Measurements from ENCODE around the gene CD28.

The CD28 gene

DNA sequence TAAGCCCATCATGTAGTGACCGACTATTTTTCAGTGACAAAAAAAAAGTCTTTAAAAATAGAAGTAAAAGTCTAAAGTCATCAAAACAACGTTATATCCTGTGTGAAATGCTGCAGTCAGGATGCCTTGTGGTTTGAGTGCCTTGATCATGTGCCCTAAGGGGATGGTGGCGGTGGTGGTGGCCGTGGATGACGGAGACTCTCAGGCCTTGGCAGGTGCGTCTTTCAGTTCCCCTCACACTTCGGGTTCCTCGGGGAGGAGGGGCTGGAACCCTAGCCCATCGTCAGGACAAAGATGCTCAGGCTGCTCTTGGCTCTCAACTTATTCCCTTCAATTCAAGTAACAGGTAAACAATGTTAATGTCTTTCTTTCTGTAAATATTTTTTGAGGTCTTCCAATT lies at the start of gene CD28:
CD28 (plus strand) TSS at position 237 of the 400 bp plus-strand sequence; CDS start at position 295, 58 bp downstream.
- peak; percentile 48 to 64 for DNase-seq (ENCODE audit: low read depth in 2 of 2)

DNA sequence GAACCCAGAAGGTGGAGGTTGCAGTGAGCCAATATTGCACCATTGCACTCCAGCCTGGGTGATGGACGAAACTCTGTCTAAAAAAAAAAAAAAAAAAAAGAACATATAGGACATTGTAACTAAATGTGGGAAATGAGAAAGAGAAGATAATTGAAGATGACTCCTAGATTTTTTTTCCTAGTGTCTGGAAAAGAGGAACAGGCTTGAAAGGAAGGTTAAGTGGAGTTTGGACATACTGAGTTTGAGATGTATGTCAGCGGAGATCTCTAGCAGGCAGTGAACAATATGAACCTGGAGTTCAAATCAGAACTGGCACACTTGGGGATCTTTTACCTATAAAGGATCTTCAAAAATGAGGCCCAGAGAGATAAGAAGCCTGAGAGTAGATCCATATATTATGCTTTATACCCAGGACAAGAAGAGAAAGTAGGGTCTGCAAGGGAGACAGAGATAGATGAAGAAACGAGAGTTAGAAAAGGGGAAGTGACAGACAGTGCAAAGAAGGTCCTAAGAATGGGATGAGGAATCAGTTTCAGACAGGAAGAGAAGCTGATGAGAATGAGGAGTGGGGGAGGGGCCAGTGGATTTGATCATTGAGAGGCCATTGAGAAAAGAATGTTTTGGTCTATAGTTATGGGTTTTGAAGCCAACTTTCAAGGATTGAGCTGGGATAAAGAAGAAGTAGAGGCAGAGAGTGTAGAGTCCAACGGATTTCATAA lies 46.9 kb upstream of the CD28 start:
- DNase-seq (ENCODE audit: low read depth in 2 of 2), result no peak

DNA sequence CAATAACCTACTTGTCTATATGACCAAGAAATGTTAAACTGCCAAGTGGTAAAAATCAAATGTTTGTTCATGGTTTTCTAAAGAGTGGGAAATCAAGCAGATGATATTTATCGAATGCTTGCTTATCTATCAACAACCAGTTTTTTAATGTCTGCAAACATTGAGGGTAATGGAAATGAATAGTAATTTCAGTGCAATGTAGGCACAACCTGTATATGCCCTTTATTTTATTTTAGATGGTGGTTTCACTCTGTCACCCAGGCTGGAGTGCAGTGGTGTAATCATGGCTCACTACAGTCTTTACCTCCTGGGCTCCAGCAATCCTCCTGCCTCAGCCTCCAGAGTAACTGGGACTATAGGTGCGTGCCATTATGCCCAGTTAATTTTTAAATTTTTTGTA lies 46.0 kb upstream of the CD28 start:
- no peak for DNase-seq (ENCODE audit: low read depth in 2 of 2)

DNA sequence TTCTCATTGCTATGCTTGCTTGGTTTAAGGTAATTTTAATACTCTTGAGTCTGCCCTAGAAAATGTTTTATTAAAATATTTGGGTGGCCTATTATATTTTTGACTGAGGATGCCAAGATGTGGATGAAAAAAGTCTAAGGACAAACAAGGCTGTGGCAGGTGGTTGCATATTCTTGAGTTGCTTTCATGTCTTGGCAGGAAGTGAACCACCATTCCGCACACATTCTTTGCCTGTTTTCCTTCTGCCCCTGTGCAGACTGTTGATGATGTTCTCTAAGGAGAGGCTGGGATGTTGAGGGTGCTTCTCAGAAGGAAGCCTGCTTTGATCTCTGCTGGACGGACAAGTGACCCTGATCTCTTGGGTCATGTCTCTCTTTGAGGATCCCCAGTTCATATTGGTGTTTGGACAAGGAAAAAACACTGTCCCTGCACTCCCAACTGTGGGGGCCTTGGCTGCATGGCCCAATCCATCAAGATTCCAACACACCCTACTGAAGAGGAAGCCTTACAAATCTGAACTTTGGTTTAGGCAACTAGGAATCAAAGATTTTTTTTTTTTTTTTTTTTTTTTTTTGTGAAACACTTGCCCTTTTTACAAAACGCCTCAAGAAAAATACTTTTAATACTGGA lies 45.0 kb upstream of the CD28 start:
- no peak for DNase-seq (ENCODE audit: low read depth in 2 of 2)

DNA sequence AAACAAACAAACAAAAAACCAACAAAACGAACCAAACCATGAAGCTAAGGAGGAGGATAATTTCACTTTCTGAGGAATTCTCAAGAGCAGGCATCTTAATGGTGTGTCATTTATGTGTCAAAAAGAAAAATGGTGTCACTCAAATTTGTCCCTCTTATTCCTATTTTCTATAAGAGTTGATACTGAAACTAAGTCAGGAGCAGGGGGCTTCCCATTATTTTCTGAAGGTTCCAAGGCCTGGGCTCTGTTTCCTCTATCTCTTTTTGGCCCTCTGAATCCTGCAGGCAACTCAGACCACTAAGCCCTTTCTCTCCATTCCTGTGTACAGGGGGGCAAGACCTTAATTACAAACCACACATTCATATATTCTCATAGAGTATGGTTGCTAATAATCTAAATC lies 44.0 kb upstream of the CD28 start:
- DNase-seq (ENCODE audit: low read depth in 2 of 2), result no peak

DNA sequence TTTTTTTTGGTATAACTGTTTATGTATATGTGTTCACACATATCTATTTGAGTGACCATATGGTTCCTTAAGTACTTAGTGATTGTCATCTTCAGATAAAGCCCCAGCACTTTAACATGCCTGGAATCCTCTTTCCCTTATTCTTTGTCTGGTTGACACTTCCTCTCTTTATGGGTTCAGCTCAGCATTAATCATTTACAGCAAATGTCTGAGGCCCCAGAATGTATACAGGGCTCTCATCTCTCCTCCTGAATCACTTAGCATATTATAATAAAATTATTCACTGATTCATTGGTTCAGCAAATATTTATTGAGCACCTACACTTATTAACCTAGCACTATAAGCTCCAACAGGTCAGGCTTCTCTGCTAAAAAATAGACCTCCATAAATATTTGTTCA lies 43.5 kb upstream of the CD28 start:
- DNase-seq (ENCODE audit: low read depth in 2 of 2), result no peak

DNA sequence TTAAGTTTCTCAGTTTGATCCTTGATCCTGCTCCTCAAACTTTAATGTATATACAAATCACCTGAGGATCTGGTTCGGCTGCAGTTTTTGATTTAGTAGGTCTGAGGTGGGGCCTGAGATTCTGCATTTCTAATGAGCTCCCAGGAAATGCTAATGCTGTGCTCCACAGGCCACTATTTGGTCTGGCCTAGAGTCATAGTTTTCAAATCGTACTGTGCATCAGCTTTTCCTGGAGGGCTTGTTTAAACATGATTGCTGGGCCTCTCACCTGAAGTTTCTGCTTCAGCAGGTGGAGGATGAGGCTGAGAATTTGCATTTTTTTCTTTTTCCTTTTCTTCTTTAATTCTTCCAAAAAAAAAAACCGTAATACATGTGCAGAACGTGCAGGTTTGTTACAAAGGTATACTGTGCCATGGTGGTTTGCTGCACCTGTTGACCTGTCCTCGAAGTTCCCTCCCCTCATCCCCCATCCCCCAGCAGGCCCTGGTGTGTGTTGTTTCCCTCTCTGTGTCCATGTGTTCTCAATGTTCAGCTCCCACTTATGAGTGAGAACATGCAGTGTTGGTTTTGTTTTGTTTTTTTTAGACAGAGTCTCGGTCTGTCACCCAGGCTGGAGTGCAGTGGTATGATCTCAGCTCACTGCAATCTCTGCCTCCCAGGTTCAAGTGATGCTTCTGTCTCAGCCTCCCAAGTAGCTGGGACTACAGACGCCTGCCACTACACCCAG lies 42.2 kb upstream of the CD28 start:
- no peak for DNase-seq (ENCODE audit: low read depth in 2 of 2)

DNA sequence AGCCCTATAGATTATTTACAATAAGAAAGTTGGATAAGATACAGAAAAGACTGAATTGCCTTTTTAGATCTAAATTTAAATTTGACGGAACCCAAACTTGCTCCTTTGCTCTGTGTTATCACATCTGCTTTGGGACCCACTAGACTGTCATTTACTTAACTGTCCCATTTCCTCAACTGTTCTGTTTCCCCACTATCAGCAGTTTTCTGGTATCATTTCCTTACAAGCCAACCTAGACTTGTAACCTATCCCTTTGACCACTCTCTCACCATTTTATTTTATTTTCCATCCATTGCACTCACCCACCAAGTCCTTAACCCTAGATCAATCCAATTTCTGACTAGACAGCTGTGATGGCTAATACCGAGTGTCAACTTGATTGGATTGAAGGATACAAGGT lies 38.6 kb upstream of the CD28 start:
- no peak for DNase-seq (ENCODE audit: low read depth in 2 of 2)

DNA sequence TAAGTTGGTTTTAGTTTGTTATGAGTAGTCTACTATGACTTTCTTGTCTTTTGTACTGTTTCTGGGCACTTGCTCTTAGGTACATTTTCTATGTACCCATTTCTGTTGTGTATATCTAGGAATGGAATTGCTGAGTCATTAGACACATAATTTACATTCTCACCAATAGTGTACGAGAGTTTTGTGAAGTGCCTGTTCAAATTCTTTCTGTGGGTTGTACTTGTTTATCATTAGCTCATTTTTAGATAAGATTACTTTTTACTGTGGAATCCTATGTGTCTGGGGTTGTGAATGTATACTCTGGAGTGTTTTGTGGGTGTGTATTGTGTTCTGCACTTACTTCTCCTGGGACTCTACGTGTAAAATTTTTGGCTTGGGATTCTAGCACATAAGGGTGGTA lies 36.6 kb upstream of the CD28 start:
- no peak for DNase-seq (ENCODE audit: low read depth in 2 of 2)

DNA sequence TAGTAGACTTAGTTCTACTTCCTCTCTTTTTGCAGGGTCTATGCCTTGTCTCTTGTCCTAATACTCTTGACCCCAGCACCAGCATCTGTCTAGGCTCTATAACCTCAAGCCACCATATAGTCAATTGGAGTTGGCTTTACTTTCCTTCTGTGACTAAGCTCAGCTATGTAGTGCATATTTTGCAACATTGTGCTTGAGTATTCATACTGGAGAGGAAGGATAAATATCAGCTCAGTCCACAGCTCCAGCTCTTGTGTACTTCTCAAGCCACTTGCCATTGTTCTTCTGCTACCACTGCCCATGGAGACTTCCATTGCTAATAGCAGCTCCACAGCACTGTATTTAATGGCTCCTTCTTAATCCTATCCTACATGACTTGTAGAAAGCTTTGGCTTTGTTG lies 35.5 kb upstream of the CD28 start:
- no peak for DNase-seq (ENCODE audit: low read depth in 2 of 2)

DNA sequence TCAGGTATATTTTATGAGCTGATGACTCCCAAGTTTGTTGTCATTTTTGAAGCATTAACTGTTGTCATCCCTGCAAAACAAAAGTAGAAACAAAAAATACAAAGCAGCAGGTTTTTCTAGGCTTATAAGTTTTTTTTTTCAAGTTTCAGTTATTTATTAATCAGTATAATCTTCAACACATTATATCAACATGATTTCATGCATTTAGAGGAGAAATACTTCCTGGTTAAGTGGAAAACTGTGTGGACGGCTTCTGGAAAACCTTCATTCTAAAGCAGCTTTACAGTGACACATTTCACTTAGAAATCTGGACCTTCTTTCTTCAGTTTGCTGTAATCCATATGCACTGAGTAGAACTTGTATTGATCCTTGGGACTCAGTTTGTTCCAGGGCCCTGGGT lies 34.6 kb upstream of the CD28 start:
- DNase-seq (ENCODE audit: low read depth in 2 of 2), result no peak

DNA sequence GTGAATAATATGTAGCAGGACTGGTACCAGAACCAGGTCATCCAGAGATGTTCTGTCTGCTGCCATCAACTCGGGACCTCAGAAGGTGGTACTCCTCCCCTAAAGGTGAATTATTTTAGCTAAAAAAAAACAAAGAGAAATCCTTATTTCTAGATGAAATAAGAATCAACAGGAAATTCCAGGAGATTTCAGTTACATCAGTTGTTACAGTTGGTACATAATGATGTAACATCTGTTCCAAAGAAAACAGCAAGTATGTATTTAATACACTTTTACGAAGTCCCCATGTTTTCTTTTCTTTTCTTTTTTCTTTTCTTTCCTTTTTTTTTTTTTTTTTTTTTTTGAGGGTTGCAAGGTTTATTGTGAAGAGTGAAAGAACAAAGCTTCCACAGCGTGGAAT lies 33.6 kb upstream of the CD28 start:
- no peak for DNase-seq (ENCODE audit: low read depth in 2 of 2)

DNA sequence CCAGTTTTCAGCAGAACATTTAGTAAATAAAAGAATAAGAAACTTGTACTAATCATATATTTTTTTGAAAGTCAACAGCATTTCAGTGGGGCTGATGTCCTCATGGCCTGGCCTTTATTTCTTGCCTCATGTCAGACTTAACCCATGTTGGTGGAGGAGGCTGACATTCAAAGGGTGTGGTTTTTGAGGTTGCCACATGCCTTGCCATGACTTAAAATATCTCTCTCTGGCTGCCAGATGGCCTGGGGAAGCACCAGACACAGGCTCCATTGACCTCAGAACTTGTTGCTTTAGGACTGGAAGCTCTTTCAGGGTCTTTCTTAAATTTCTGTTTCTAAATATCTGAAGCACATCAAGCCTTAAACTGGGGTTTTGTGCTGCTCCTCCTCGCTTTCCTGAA lies 32.5 kb upstream of the CD28 start:
- DNase-seq (ENCODE audit: low read depth in 2 of 2), result no peak

DNA sequence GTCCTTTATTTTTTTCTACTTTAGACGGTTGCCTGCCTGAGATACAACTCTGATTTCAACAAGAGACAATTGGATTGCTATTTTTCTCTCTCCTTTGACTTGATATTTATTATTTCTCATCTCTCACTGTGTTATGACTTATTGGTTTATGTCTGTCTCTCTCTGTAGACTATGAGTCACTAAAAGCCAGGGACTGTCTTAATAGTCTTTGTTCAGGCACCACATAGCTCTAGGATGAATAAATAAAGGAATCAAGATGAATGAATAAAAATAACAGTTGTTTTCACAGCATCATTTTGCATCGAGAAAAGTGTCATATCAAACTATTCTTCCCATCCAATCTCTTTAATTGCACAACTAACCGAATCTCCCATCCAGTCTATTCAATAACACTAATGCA lies 31.4 kb upstream of the CD28 start:
- no peak for DNase-seq (ENCODE audit: low read depth in 2 of 2)

DNA sequence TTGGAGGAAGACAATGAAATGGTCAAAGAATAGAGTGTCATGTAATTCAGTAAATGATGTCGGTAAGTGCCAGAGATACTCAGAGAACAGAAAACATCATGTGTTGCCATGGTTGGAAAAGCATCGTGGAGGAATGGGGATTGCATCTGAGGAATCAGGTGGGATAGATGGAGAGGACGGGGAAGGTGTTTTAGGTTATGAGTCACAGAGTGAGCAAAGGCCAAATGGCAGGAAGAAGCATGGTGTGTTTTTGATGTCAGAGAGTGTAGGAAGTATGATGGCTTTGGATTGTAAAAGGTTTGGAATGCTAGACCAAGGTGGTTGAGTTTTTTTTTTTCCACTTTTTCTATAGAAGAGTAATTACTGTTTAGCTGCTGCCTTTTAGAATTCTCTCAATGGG lies 27.5 kb upstream of the CD28 start:
- DNase-seq (ENCODE audit: low read depth in 2 of 2), result no peak

DNA sequence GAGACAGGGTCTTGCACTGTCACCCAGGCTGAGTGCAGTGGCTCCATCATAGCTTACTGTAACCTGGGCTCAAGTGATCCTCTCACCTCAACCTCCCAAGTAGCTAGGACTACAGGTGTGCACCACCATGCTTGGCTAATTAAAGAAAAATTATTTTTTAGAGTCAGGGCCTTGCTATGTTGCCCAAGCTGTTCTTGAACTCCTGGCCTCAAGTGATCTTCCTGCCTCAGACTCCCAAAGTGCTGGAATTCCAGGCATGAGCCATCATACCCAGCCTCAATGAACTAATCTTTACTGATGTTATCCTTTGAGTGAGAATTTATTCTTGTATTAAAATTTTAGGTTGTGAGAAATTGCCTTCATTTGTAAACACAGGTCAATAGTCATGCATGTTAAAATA lies 27.0 kb upstream of the CD28 start:
- no peak for DNase-seq (ENCODE audit: low read depth in 2 of 2)

DNA sequence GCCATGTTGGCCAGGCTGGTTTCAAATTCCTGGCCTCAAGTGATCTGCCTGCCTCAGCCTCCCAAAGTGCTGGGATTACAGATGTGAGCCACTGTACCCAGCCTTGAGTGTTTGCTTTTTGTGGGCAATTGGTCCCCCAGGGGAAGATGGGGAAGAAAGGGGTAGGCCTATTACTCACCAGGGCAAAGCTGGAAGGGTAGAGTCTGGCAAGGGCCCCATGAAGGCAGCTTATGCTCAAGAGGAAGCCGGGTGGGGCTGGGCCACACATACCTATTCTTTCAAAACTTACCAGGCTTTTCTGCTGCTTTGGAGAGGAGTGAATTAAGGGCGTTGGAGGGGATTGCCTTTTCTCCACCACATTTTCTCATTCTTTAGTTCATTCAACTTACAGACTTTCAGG lies 24.5 kb upstream of the CD28 start:
- DNase-seq (ENCODE audit: low read depth in 2 of 2), result no peak

DNA sequence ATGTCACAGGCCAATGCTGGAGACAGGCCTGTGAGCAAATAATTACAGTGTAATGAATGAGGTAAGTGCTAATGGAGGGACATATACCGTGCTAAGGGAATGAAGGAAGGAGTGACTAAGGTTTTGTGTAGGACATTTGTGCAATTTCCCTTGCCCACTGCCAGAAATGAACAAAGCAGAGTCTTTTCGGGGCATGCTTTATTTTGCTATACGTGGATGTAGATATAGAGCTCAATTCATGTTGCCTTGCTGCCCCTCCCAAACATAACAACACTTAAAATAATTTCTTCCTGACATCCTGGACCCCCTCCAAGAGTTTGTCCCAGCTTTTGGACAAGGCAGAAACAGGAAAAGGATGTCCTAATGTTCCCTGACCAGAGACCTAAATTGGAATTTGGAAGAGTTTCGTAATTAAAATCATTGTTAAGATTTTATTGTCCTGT lies 23.7 kb upstream of the CD28 start:
- no peak for DNase-seq (ENCODE audit: low read depth in 2 of 2)

DNA sequence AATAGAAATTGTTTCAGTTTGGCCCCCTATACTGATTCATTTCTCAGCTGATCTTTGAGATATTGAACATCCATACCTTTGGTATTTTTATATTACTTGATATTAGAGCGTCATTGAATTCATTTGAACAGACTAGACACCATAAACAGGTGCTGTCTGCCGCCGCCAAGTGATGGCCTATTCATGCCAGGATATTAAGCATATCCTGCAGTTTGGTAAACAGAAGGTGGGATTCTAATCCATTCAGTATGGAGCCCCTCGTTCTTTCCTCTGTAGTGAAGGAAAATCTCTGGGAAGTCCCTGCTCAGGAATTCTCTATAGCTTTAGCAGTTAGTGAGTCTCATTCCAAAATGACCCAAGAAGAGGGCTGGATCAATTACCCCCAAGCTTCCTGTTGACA lies 23.0 kb upstream of the CD28 start:
- no peak for DNase-seq (ENCODE audit: low read depth in 2 of 2)

DNA sequence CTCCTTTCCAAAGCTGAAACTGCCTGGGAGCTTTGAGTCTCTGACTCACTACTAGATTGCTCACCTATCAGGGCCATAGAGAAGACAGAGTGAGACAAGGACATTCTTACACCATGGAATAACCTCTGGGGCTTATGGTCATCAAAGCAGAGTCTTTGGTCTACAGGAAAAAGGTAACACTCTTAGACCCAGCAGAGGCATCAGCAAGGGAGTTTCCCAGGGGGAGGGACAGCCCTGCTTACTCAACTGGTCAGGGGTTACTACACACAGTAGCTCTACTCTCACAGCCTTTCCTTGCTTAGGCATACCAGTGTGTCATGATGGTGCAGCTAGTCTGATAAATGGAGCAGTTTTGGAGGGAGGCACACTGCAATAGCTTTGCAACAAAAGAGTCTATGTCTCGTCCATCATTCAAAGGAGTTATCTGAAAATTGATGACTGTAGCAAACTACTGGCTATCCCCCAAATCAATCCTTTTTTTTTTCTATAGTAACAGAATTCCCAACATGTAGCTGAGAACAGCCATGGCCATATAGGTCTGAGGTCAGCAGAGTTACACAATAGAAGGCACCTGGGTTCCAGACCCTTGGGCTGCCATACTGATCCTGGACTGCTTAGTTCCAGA lies 22.4 kb upstream of the CD28 start:
- no peak for DNase-seq (ENCODE audit: low read depth in 2 of 2)

DNA sequence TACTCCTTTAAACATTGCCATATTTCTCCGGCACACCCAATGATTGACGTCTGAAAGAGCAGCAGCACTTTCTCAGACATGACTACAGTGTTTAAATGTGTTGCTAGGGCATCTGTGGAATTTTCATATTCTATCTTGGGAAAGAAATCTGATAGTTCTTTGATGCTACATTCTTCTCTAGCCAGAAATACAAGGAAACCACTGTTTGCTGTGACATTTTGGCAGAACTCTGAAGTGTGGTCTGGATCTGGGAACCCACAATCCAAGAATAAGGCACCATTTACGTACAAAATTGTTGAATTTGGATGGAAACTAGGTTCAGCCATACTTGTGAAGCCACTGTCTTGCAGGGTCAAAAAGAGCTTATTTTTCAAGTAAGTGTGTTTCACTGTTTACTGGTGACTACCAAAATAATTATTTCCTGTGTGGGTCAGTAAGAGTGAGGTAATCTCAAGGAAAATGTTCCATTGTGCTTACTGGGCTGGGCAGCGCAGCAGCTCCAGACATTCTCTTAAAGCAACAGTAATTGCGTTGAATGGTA lies 21.3 kb upstream of the CD28 start:
- no peak for DNase-seq (ENCODE audit: low read depth in 2 of 2)

DNA sequence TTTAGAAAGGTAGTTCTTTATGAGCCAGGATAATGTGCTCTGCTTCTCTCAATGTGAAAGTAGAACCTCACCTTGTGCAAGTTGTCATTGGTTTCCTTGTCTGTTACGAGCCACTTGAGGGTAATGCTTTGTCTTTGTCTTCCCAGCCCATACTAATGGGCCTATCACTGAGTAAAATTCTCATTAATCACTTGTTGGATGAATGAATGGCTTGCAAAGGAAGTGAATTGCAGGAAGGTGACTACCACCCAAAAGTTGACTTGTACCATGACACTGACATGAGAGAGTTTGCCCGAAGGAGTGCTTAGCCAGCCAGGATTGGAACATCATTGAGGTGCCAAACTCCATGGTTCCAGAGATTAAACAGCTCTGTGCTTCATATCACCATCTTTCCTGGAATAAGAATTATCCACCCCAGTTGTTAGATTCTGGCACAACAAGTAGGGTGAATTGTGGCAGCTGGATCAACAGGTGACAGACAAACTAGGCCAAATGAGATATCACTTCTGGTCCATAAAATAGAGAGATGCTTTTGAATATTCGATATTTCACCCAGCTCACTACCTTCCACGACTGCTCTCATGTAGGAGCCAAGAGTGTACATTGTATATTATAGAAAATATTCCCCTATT lies 20.5 kb upstream of the CD28 start:
- DNase-seq (ENCODE audit: low read depth in 2 of 2), result no peak
